BLaER1 treated with 17β-estradiol and CSF1 and Interleukin-3, amounts not matched to agents 10 nM and 100 nM (cell line): ENCODE data around the gene SNAPC5.

Source experiments
- H3K27ac ChIP-seq, 11 experiments: shearing (Covaris generic); formaldehyde crosslinking; 2 replicates each; pipeline ENCODE4 v1.8.1; 2022
- H3K27me3 ChIP-seq, 11 experiments: shearing (Covaris generic); formaldehyde crosslinking; 2 replicates each; pipeline ENCODE4 v1.8.1; 2022
- H3K36me3 ChIP-seq, 11 experiments: shearing (Covaris generic); formaldehyde crosslinking; 2 replicates each; pipeline ENCODE4 v1.8.1; 2022
- H3K4me1 ChIP-seq, 10 experiments: shearing (Covaris generic); formaldehyde crosslinking; 2 replicates each; pipeline ENCODE4 v1.8.1; 2022
- H3K4me2 ChIP-seq, 11 experiments: shearing (Covaris generic); formaldehyde crosslinking; 2 replicates each; pipeline ENCODE4 v1.8.1; 2022
- H3K4me3 ChIP-seq, 10 experiments: shearing (Covaris generic); formaldehyde crosslinking; 2 replicates each; pipeline ENCODE4 v1.8.1; 2022
- H3K9ac ChIP-seq, 11 experiments: shearing (Covaris generic); formaldehyde crosslinking; 2 replicates each; pipeline ENCODE4 v1.8.1; 2022
- H3K9me3 ChIP-seq, 11 experiments: shearing (Covaris generic); formaldehyde crosslinking; replicated peaks in 1 of 11; 2 replicates each; pipeline ENCODE4 v1.8.1; 2022
- H4K20me1 ChIP-seq, 11 experiments: shearing (Covaris generic); formaldehyde crosslinking; 2 replicates each; pipeline ENCODE4 v1.8.1; 2022
- Cebpa-rat ChIP-seq, 11 experiments: shearing (Covaris generic); IDR thresholded peaks; 2 replicates each; pipeline ENCODE4 v1.8.1; 2022

Gene SNAPC5, protein sequence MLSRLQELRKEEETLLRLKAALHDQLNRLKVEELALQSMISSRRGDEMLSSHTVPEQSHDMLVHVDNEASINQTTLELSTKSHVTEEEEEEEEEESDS

DNA sequence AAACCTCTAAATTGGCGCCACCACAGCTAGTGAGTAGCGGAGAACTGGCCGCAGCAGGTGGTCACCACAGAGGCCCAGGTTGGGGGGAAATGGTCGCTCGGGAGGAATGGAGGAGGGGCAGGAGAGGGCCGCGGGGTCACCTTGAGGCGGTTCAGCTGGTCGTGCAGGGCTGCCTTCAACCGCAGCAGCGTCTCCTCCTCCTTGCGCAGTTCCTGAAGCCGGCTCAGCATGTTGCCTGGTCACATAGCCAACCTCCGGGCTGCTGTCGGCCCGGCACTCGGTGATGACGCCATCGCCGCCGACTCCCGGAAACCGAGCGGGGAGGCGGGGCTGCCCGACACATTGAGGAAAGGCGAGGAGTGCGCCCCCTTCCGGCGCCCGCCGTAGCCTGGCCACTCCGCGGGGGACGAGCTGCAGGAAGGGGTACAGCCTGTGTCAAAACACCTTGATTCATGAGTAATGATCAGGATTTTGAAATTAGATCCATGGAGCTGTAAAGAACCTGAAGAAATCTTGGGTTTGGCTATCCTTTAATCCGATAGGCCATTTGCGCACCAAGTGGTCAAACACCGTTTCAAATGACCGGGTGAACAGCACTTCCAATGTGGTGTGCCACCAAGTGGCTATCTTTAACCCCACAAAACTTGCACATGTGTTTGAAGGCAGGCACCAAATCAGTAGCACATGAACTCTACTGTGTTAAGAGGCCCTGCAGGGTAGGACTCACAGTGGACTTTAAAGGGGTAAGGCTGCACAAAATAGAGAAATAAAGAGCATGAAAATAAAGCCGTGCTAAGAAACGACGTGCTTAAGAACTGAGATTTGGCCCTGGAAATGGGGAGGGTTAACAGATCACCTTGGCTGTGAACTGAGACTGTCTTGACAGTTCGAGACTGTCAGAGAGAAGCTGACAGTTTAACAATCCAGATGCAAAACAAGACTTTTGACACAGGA, at the start of gene SNAPC5:
SNAPC5 (minus strand) TSS at position 261 of the 954 bp plus-strand sequence; CDS start at position 230, 31 bp downstream.
- peak within 1 kb of the TSS; percentile 77 to 99 (median 95) for H3K4me2 ChIP-seq
- peak within 1 kb of the TSS; percentile 79 to 94 (median 90) for H3K9ac ChIP-seq
- H4K20me1 ChIP-seq, result peaks cover 34 to 51% (median 49%) of the 10 kb centered on the region in 11 experiments; a peak in 21 of 22 replicates
- peak within 1 kb of the TSS; percentile 78 to 94 (median 90) for H3K27ac ChIP-seq
- H3K4me1 ChIP-seq, result peaks cover 43 to 75% (median 58%) of the 10 kb centered on the region in 10 experiments
- H3K27me3 ChIP-seq, result no peaks in the 10 kb centered on the region
- H3K36me3 ChIP-seq, result peaks cover 74 to 95% (median 83%) of the 10 kb centered on the region in 11 experiments
- H3K4me3 ChIP-seq, result peak within 1 kb of the TSS; percentile 72 to 88 (median 81)
- H3K9me3 ChIP-seq, result no peaks in the 10 kb centered on the region
- TF ChIP-seq Cebpa-rat (IDR thresholded peaks at IDR 0.05), result peak in 3 of 11 experiments; percentile 16 to 62 (median 25); a peak in 3 of 22 replicates

- no peak overlapping the region for H3K27ac ChIP-seq
- no peaks in the 10 kb centered on the region for H3K4me1 ChIP-seq
- no peak overlapping the region for H3K9ac ChIP-seq
- H3K4me3 ChIP-seq, result no peak overlapping the region
- H3K27me3 ChIP-seq, result no peaks in the 10 kb centered on the region
- no peak overlapping the region for H3K4me2 ChIP-seq
- H3K9me3 ChIP-seq, result no peaks in the 10 kb centered on the region
- peaks cover 35 to 77% (median 66%) of the 10 kb centered on the region in 11 experiments for H3K36me3 ChIP-seq
- no peaks in the 10 kb centered on the region for H4K20me1 ChIP-seq
- TF ChIP-seq Cebpa-rat (IDR thresholded peaks at IDR 0.05), result no peak
These were observed 47.7 kb upstream of the SNAPC5 start for GRCh38 chr15:66545255-66545654.

GRCh38 chr15:66542896-66543295, 45.3 kb upstream of the SNAPC5 start:
- Histone ChIP-seq H3K27me3 (no peaks in the 10 kb centered on the region), H4K20me1 (no peaks in the 10 kb centered on the region), H3K4me3 (no peak overlapping the region), H3K9ac (no peak overlapping the region), H3K9me3 (no peaks in the 10 kb centered on the region), H3K4me1 (peaks cover 0 to 4% (median 0%) of the 10 kb centered on the region in 10 experiments; a peak in 1 of 20 replicates), H3K36me3 (peaks cover 25 to 84% (median 74%) of the 10 kb centered on the region in 11 experiments), H3K4me2 (no peak overlapping the region), H3K27ac (no peak overlapping the region)
- TF ChIP-seq Cebpa-rat (IDR thresholded peaks at IDR 0.05), result no peak

DNA sequence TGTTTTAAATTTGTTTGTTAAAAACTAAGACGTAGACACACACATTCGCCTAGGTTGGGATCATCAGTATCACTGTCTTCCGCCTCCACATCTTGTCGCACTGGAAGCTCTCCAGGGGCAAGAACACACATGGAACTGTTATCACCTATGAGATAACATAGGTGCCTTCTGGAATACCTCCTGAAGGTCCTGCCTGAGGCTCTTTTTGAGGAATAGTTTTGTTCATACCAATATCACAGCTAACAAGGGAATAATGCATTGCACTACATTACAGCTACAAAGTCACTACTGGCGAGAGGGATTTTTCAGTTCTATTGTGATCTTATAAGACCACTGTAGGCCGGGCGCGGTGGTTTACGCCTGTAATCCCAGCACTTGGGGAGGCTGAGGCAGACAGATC, 37.5 kb upstream of the SNAPC5 start:
- no peaks in the 10 kb centered on the region for H3K9me3 ChIP-seq
- TF ChIP-seq Cebpa-rat (IDR thresholded peaks at IDR 0.05), result no peak
- no peak overlapping the region for H3K4me3 ChIP-seq
- no peaks in the 10 kb centered on the region for H4K20me1 ChIP-seq
- H3K27ac ChIP-seq, result no peak overlapping the region
- H3K36me3 ChIP-seq, result peaks cover 21 to 99% (median 72%) of the 10 kb centered on the region in 11 experiments
- no peaks in the 10 kb centered on the region for H3K27me3 ChIP-seq
- H3K4me1 ChIP-seq, result peaks cover 0 to 7% (median 0%) of the 10 kb centered on the region in 10 experiments; a peak in 1 of 20 replicates
- no peak overlapping the region for H3K4me2 ChIP-seq
- no peak overlapping the region for H3K9ac ChIP-seq

GRCh38 chr15:66524838-66525237, 27.3 kb upstream of the SNAPC5 start:
- Histone ChIP-seq H3K4me1 (peaks cover 0 to 16% (median 0%) of the 10 kb centered on the region in 10 experiments; a peak in 6 of 20 replicates), H3K9me3 (no peaks in the 10 kb centered on the region), H3K9ac (no peak overlapping the region), H3K36me3 (peaks cover 51 to 99% (median 90%) of the 10 kb centered on the region in 11 experiments), H4K20me1 (no peaks in the 10 kb centered on the region), H3K27me3 (no peaks in the 10 kb centered on the region), H3K27ac (no peak overlapping the region), H3K4me3 (no peak overlapping the region), H3K4me2 (peak overlapping the region in 3 of 11 experiments; percentile 34 to 67 (median 56); a peak in 5 of 22 replicates)
- no peak for TF ChIP-seq Cebpa-rat (IDR thresholded peaks at IDR 0.05)

- Histone ChIP-seq H3K4me1 (peaks cover 0 to 16% (median 0%) of the 10 kb centered on the region in 10 experiments; a peak in 6 of 20 replicates), H3K4me2 (no peak overlapping the region), H3K36me3 (peaks cover 52 to 99% (median 91%) of the 10 kb centered on the region in 11 experiments), H4K20me1 (no peaks in the 10 kb centered on the region), H3K9me3 (no peaks in the 10 kb centered on the region), H3K9ac (no peak overlapping the region), H3K4me3 (no peak overlapping the region), H3K27me3 (no peaks in the 10 kb centered on the region), H3K27ac (no peak overlapping the region)
- TF ChIP-seq Cebpa-rat (IDR thresholded peaks at IDR 0.05), result no peak
These were observed 26.4 kb upstream of the SNAPC5 start for GRCh38 chr15:66523926-66524325.

DNA sequence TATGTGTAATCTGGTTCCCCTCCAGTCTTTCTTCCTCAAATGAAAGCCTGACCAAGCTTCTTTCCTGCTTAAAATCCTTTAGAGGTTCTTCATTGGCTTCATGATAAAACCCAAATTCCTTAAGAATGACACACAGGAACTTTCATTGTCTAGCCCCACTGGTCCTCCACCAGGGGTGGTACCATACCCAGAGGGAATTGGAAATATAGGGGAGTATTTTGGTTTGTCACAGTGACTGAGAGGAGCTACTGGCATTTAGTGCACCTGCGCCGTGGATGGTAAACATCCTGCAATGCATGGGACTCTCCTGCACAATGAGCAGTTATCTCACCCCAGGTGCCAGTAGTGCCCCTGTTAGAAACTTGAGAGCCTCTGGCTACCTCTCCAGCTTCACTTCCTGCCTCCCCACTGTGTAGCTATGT, 18.4 kb upstream of the SNAPC5 start:
- H4K20me1 ChIP-seq, result no peaks in the 10 kb centered on the region
- H3K27ac ChIP-seq, result no peak overlapping the region
- peaks cover 52 to 97% (median 85%) of the 10 kb centered on the region in 11 experiments for H3K36me3 ChIP-seq
- no peaks in the 10 kb centered on the region for H3K9me3 ChIP-seq
- H3K4me1 ChIP-seq, result no peaks in the 10 kb centered on the region; a peak in 1 of 20 replicates
- H3K4me2 ChIP-seq, result no peak overlapping the region
- no peak overlapping the region for H3K9ac ChIP-seq
- no peak overlapping the region for H3K4me3 ChIP-seq
- H3K27me3 ChIP-seq, result no peaks in the 10 kb centered on the region
- TF ChIP-seq Cebpa-rat (IDR thresholded peaks at IDR 0.05), result no peak

- peaks cover 42 to 98% (median 83%) of the 10 kb centered on the region in 11 experiments for H3K36me3 ChIP-seq
- no peaks in the 10 kb centered on the region for H3K27me3 ChIP-seq
- H3K4me2 ChIP-seq, result no peak overlapping the region
- H3K4me3 ChIP-seq, result no peak overlapping the region
- H3K9ac ChIP-seq, result no peak overlapping the region
- H3K4me1 ChIP-seq, result no peaks in the 10 kb centered on the region; a peak in 1 of 20 replicates
- no peaks in the 10 kb centered on the region for H3K9me3 ChIP-seq
- TF ChIP-seq Cebpa-rat (IDR thresholded peaks at IDR 0.05), result no peak
- no peak overlapping the region for H3K27ac ChIP-seq
- no peaks in the 10 kb centered on the region for H4K20me1 ChIP-seq
These were observed 17.0 kb upstream of the SNAPC5 start for GRCh38 chr15:66514586-66514985.

GRCh38 chr15:66508293-66508883, 10.8 kb upstream of the SNAPC5 start:
- Histone ChIP-seq H3K4me2 (peak overlapping the region in 2 of 11 experiments; percentile 5 to 12; a peak in 1 of 22 replicates), H3K36me3 (peaks cover 0 to 56% (median 33%) of the 10 kb centered on the region in 11 experiments; a peak in 20 of 22 replicates), H3K27ac (no peak overlapping the region)

More at GRCh38 chr15:66508293-66508883, 10.8 kb upstream of the SNAPC5 start:
- TF ChIP-seq Cebpa-rat (IDR thresholded peaks at IDR 0.05), result no peak
- Histone ChIP-seq H3K9me3 (no peaks in the 10 kb centered on the region), H4K20me1 (peaks cover 4 to 10% (median 5%) of the 10 kb centered on the region in 11 experiments; a peak in 19 of 22 replicates), H3K4me3 (no peak overlapping the region), H3K4me1 (peaks cover 9 to 31% (median 22%) of the 10 kb centered on the region in 10 experiments; a peak in 19 of 20 replicates), H3K9ac (no peak overlapping the region), H3K27me3 (no peaks in the 10 kb centered on the region)
